Cardiac muscle cell (in vitro differentiated cells and primary cell): ENCODE data around the gene NOSIP. TPM values are rescaled to one million over a fixed set of nuclear protein-coding genes. Genes with fewer than 3 reads are reported as not detected.

Experiments
- DNase-seq, 2 donors: peaks; one replicate each; pipeline versions ENCODE4 v3.0.0 to v3.0.0-alpha.2; 2010 to 2017; ENCODE audit warnings: low read depth in 1 of 2, low spot score in 1 of 2
- H3K27ac ChIP-seq: fragments of 200-600 bp; sonication (generic); 2 replicates; pipeline ENCODE4 v1.5.1; 2016
- H3K27me3 ChIP-seq: fragments of 200-600 bp; sonication (generic); 2 replicates; pipeline ENCODE4 v1.6.0; 2016; ENCODE audit warnings: control low read depth
- H3K36me3 ChIP-seq: fragments of 200-600 bp; sonication (generic); 2 replicates; pipeline ENCODE4 v1.5.1; 2016; ENCODE audit warnings: control low read depth
- H3K4me1 ChIP-seq: fragments of 200-600 bp; sonication (generic); 2 replicates; pipeline ENCODE4 v1.8.1; 2017; ENCODE audit warnings: low read depth, mild to moderate bottlenecking, mixed run types
- H3K4me3 ChIP-seq: fragments of 200-600 bp; sonication (generic); 2 replicates; pipeline ENCODE4 v1.5.1; 2016; ENCODE audit warnings: mild to moderate bottlenecking
- H3K9me3 ChIP-seq: fragments of 200-600 bp; sonication (generic); 2 replicates; pipeline ENCODE4 v1.5.1; 2017; ENCODE audit warnings: low read depth, mild to moderate bottlenecking, control low read depth
- CTCF ChIP-seq: IDR thresholded peaks from 2 replicates; pipeline ENCODE4 v1.5.1; 2012; ENCODE audit warnings: low read depth, mild to moderate bottlenecking, low read length
- polyA plus RNA-seq: library from polyadenylated mRNA; unstranded; fragments of >200 nt; fragmentation: Nextera tagmentation; extraction: Ambion mirVana; gene quantifications from 2 replicates; pipeline ENCODE4 v1.2.1, GENCODE V29; 2016
- total RNA-seq: library from RNA; depleted of rRNA; stranded (reverse); fragments of >200 nt; gene quantifications from 2 replicates; pipeline ENCODE4 v1.2.3, GENCODE V29; 2016

Gene NOSIP
- total and polyA plus RNA-seq, 2 experiments from 2014 or later = 120 to 193 TPM

- Histone ChIP-seq H3K27me3 (no peaks in the 10 kb centered on the region), H3K4me1 (peaks cover 9% of the 10 kb centered on the region), H3K36me3 (peaks cover 17% of the 10 kb centered on the region), H3K4me3 (no peak overlapping the region), H3K27ac (peak overlapping the region; percentile 79), H3K9me3 (no peaks in the 10 kb centered on the region)
- DNase-seq = peak; percentile 52 to 90
- no peak for TF ChIP-seq CTCF
Measured at GRCh38 chr19:49555600-49556411, 24.6 kb downstream of the NOSIP start.

DNA sequence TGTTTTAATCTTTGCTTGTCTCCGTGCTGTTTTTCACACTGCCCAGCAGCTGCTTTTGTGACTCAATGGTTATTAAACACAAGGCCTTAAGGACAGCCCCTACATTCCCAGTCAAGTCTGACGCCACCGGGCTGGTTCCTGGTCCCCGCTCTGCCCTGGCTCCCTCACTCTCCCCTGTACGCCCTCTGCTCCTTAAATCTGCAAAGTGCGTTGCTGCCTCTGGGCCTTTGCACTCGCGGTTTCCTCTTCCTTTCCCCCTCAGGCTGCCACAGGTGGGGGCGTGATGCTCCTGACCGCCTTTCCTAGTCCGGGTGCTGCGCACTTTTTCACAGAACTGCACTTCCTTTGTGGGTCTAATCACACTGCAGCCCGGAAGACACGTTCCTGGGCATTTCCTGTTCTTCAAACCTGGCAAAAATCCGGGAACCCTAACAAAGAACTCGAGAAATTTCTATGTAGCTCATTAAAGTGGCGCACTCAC, 25.6 kb downstream of the NOSIP start:
- peaks cover 9% of the 10 kb centered on the region for H3K4me1 ChIP-seq
- H3K9me3 ChIP-seq = no peaks in the 10 kb centered on the region
- H3K27ac ChIP-seq = no peak overlapping the region
- H3K4me3 ChIP-seq = no peak overlapping the region
- peak in 1 of 2 donors; percentile 19 for DNase-seq
- H3K27me3 ChIP-seq = no peaks in the 10 kb centered on the region
- H3K36me3 ChIP-seq = peaks cover 17% of the 10 kb centered on the region
- TF ChIP-seq CTCF = no peak

- Histone ChIP-seq H3K9me3 (no peaks in the 10 kb centered on the region), H3K36me3 (peaks cover 9% of the 10 kb centered on the region), H3K4me1 (peaks cover 9% of the 10 kb centered on the region), H3K27ac (no peak overlapping the region), H3K4me3 (no peak overlapping the region), H3K27me3 (no peaks in the 10 kb centered on the region)
- DNase-seq = peak in 1 of 2 donors; percentile 44
- no peak for TF ChIP-seq CTCF
Measured at GRCh38 chr19:49553451-49554271, 26.7 kb downstream of the NOSIP start.

DNA sequence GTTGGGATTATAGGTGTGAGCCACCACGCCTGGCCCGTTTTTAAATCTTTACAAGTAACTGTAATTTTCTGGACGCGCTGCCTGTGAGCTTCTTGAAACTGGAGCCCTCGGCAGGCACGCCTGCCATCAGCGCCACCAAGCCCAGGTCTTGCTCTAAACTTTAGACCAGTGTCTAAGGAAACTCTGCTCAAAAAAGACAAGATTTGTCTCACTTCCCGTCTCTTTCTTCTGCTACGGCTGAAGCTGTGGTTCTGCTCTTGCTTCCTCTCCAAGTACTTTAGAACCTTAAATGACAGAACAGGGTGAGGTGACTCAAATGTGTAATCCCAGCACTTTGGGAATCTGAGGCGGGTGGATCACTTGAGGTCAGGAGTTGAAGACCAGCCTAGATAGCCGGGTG, 27.6 kb downstream of the NOSIP start:
- H3K36me3 ChIP-seq = peaks cover 6% of the 10 kb centered on the region
- DNase-seq = no peak
- no peaks in the 10 kb centered on the region for H3K27me3 ChIP-seq
- H3K9me3 ChIP-seq = no peaks in the 10 kb centered on the region
- no peak overlapping the region for H3K4me3 ChIP-seq
- H3K27ac ChIP-seq = no peak overlapping the region
- no peak for TF ChIP-seq CTCF
- peaks cover 9% of the 10 kb centered on the region for H3K4me1 ChIP-seq

- H3K4me1 ChIP-seq = peaks cover 4% of the 10 kb centered on the region
- no peak overlapping the region for H3K27ac ChIP-seq
- no peak for TF ChIP-seq CTCF
- no peaks in the 10 kb centered on the region for H3K27me3 ChIP-seq
- peaks cover 2% of the 10 kb centered on the region for H3K36me3 ChIP-seq
- H3K4me3 ChIP-seq = no peak overlapping the region
- DNase-seq = no peak
- no peaks in the 10 kb centered on the region for H3K9me3 ChIP-seq
Measured at GRCh38 chr19:49551531-49551930, 28.8 kb downstream of the NOSIP start.
